ENCODE results near the gene CD46. TPM values are rescaled to one million over a fixed set of nuclear protein-coding genes. Genes with fewer than 3 reads are reported as not detected.

The CD46 gene
- total RNA-seq, 1 experiment from 2014 or later: 91.4 TPM

- no peaks in the 10 kb centered on the region for H3K36me3 ChIP-seq (ENCODE audit: insufficient read depth, low read length, poor library complexity, severe bottlenecking)
- no peak overlapping the region for H3K4me3 ChIP-seq (ENCODE audit: low read depth, low read length, poor library complexity, severe bottlenecking)
- POLR2A ChIA-PET (ENCODE audit: low non-redundant PET): no interaction called here
- no peaks in the 10 kb centered on the region for H3K4me1 ChIP-seq (ENCODE audit: insufficient read depth, low read length, poor library complexity, severe bottlenecking)
- BruUV-seq (replicated peaks): no TSS peak
- intact Hi-C loops (cut with micrococcal nuclease; ENCODE audit: unreplicated experiment): no loop called here
- DNase-seq (ENCODE audit: low spot score): no peak
- CTCF ChIA-PET: no interaction called here
- TF ChIP-seq CTCF (conservative IDR thresholded peaks at IDR 0.05; ENCODE audit: low read depth, low read length) (no peak), EZH2 (IDR thresholded peaks at IDR 0.05; ENCODE audit: borderline replicate concordance, low read depth, low read length, poor library complexity, severe bottlenecking) (no peak)
- H3K9me3 ChIP-seq (ENCODE audit: low read depth, low read length, poor library complexity, severe bottlenecking): no peaks in the 10 kb centered on the region
- no peaks in the 10 kb centered on the region for H3K27me3 ChIP-seq (replicated peaks; ENCODE audit: insufficient read depth, low read depth, low read length, poor library complexity)
- no peak overlapping the region for H3K27ac ChIP-seq (ENCODE audit: low read depth, low read length, poor library complexity, severe bottlenecking)
Observed at GRCh38 chr1:207808911-207809555, 57.2 kb downstream of the CD46 start.

GRCh38 chr1:207810173-207810572, 58.3 kb downstream of the CD46 start:
- Histone ChIP-seq H3K9me3 (ENCODE audit: low read depth, low read length, poor library complexity, severe bottlenecking) (no peaks in the 10 kb centered on the region), H3K4me3 (ENCODE audit: low read depth, low read length, poor library complexity, severe bottlenecking) (no peak overlapping the region), H3K4me1 (ENCODE audit: insufficient read depth, low read length, poor library complexity, severe bottlenecking) (no peaks in the 10 kb centered on the region), H3K36me3 (ENCODE audit: insufficient read depth, low read length, poor library complexity, severe bottlenecking) (no peaks in the 10 kb centered on the region), H3K27me3 (replicated peaks; ENCODE audit: insufficient read depth, low read depth, low read length, poor library complexity) (no peaks in the 10 kb centered on the region), H3K27ac (ENCODE audit: low read depth, low read length, poor library complexity, severe bottlenecking) (no peak overlapping the region)
- no peak for DNase-seq (ENCODE audit: low spot score)
- TF ChIP-seq EZH2 (IDR thresholded peaks at IDR 0.05; ENCODE audit: borderline replicate concordance, low read depth, low read length, poor library complexity, severe bottlenecking) (no peak), CTCF (conservative IDR thresholded peaks at IDR 0.05; ENCODE audit: low read depth, low read length) (no peak)
- intact Hi-C loops (cut with micrococcal nuclease; ENCODE audit: unreplicated experiment): no loop called here
- POLR2A ChIA-PET (ENCODE audit: low non-redundant PET): no interaction called here
- BruUV-seq (replicated peaks): no TSS peak
- CTCF ChIA-PET: no interaction called here

- Histone ChIP-seq H3K9me3 (ENCODE audit: low read depth, low read length, poor library complexity, severe bottlenecking) (no peaks in the 10 kb centered on the region), H3K4me3 (ENCODE audit: low read depth, low read length, poor library complexity, severe bottlenecking) (no peak overlapping the region), H3K27me3 (replicated peaks; ENCODE audit: insufficient read depth, low read depth, low read length, poor library complexity) (no peaks in the 10 kb centered on the region), H3K36me3 (ENCODE audit: insufficient read depth, low read length, poor library complexity, severe bottlenecking) (no peaks in the 10 kb centered on the region), H3K4me1 (ENCODE audit: insufficient read depth, low read length, poor library complexity, severe bottlenecking) (no peaks in the 10 kb centered on the region), H3K27ac (ENCODE audit: low read depth, low read length, poor library complexity, severe bottlenecking) (no peak overlapping the region)
- intact Hi-C loops (cut with micrococcal nuclease; ENCODE audit: unreplicated experiment): no loop called here
- no peak for DNase-seq (ENCODE audit: low spot score)
- no peak for TF ChIP-seq EZH2 (IDR thresholded peaks at IDR 0.05; ENCODE audit: borderline replicate concordance, low read depth, low read length, poor library complexity, severe bottlenecking)
- TF ChIP-seq CTCF (conservative IDR thresholded peaks at IDR 0.05; ENCODE audit: low read depth, low read length): no peak
- BruUV-seq (replicated peaks): no TSS peak
- POLR2A ChIA-PET (ENCODE audit: low non-redundant PET): no interaction called here
- CTCF ChIA-PET: no interaction called here
Observed at GRCh38 chr1:207810606-207811295, 58.9 kb downstream of the CD46 start.
